Dendritic cell treated with granulocyte-macrophage colony-stimulating factor and Interleukin-4, amounts not matched to agents 40 ng/mL and 50 ng/mL, for 4 days (primary cell): ENCODE results near the gene ABTB1.
A peak's percentile ranks its signal among the peaks of the same experiment; 100 is the strongest.

Experiments
- H3K27ac Mint-ChIP-seq: one replicate; pipeline ENCODE4 v1.8.0; 2022; ENCODE audit warnings: mild to moderate bottlenecking, mixed read lengths
- H3K27me3 Mint-ChIP-seq: one replicate; pipeline ENCODE4 v1.8.0; 2022; ENCODE audit warnings: mild to moderate bottlenecking, mixed read lengths
- H3K36me3 Mint-ChIP-seq: one replicate; pipeline ENCODE4 v1.8.0; 2022; ENCODE audit warnings: low read depth, mixed read lengths
- H3K4me1 Mint-ChIP-seq: one replicate; pipeline ENCODE4 v1.8.0; 2022; ENCODE audit warnings: low read depth, mixed read lengths
- H3K4me3 Mint-ChIP-seq: one replicate; pipeline ENCODE4 v1.8.0; 2022; ENCODE audit warnings: mild to moderate bottlenecking, moderate library complexity, mixed read lengths
- H3K9me3 Mint-ChIP-seq: one replicate; pipeline ENCODE4 v1.8.0; 2022; ENCODE audit warnings: mixed read lengths
- intact Hi-C: fragments of 100-400 bp; cut with micrococcal nuclease; formaldehyde crosslinking; loops from one replicate; pipeline ENCODE4 v1.15.0; 2022

ABTB1 gene

DNA sequence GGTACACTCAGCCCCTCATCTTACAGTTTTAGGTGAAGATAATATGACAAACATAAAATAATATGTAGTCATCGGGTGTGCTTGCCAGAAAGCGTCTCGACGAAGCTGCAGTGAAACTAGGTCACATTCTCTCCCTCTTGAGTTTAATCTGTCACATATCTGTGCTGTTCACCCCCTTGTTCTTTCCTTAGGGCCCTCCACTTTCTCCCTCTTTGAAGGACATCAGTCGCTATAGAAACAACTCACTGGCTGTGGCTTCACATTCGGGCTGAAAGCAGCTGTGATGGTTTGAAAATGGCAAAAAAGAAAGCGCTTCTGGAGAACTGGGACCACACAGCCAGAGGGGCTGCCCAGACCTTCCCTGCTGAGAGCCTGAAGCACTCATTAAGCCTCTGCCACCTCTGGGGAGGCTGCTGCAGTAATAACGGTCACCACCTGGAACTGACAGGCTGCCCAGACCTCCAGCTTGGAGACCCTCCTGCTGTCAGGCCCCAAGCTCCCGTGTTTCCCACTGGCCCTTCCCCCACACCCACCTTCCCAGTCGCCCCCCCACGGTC is 50.3 kb downstream of the ABTB1 start:
- intact Hi-C loops: no loop called here
- peaks cover 2% of the 10 kb centered on the region for H3K27me3 Mint-ChIP-seq
- H3K9me3 Mint-ChIP-seq: peaks cover 8% of the 10 kb centered on the region
- H3K4me3 Mint-ChIP-seq: no peak overlapping the region
- H3K27ac Mint-ChIP-seq: no peak overlapping the region
- peaks cover 33% of the 10 kb centered on the region for H3K36me3 Mint-ChIP-seq
- H3K4me1 Mint-ChIP-seq: peaks cover 31% of the 10 kb centered on the region

DNA sequence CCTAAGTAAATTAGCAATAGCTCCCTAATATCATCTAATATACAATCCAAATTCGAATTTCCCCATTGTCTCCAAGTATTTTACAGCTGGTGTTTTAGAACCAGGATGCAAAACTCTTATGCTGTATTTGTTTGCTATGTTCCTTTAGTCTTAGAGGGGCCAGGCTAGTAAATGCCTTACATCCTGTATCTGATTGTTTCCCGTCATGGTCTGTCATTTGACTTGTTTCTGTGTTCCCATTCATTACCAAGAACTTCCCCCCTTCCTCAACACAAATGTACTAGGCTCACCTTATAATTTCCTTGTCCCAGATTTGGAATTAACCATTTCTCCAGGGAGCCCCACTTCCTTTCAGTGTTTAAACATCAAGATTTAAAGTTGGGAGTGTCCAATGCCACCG is 54.1 kb downstream of the ABTB1 start:
- Mint-ChIP-seq H3K27me3 (peaks cover 2% of the 10 kb centered on the region), H3K27ac (no peak overlapping the region), H3K36me3 (peaks cover 21% of the 10 kb centered on the region), H3K4me1 (peaks cover 61% of the 10 kb centered on the region), H3K4me3 (no peak overlapping the region), H3K9me3 (peaks cover 8% of the 10 kb centered on the region)
- intact Hi-C loops: no loop called here

DNA sequence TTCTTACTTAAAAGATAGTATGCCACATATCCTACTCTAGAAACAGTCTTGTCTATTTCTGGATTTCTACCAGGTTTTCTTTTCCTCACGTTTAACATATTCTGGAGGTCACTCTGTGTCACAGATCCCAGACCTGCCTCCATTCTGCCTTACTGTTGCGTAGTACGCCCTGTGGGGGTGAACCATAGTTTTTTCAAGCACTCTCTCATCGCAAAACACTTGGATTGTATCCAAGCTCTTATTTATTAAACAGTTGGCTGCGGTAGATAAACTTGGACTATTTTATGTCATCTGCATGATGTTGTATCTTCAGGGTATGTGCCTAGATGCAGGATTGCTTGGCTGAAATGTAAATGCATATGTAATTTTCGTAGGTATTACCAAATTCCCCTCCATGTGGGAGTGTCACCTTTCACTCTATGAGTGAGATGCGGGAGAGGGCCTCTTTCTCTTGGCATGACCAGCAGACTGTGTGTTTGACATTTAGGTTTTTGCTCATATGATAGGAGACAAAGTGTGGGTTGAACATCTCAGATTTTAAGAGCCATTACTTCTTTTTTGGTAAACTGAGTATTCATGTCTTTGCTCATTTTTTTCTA is 55.8 kb downstream of the ABTB1 start:
- peaks cover 2% of the 10 kb centered on the region for H3K27me3 Mint-ChIP-seq
- H3K4me1 Mint-ChIP-seq: peaks cover 77% of the 10 kb centered on the region
- intact Hi-C loops: no loop called here
- peaks cover 8% of the 10 kb centered on the region for H3K9me3 Mint-ChIP-seq
- peak overlapping the region; percentile 90 for H3K27ac Mint-ChIP-seq
- H3K36me3 Mint-ChIP-seq: peaks cover 27% of the 10 kb centered on the region
- no peak overlapping the region for H3K4me3 Mint-ChIP-seq

DNA sequence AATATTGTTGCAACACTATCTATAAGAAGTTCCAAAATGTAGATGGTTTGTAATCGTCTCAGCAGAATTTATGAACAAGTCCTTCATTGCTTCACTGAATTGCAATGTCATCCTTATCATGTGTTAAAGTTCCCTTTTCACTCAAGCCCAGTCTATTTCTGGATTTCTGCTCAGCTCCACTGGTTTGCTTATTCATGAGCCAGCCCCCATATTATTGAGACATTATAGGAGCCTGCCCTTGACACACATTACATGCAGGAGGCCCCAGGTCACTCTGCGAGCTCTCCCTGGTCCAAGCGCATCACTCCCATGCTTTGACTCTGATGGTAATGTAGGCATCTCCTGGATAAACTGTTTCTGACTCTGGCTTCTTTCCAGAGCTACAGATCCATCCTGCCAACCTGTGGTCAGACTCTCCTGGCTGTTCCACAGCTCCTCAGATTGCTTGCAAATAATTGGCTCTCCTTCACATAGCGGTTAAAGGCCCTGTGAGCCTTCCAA is 56.9 kb downstream of the ABTB1 start:
- H3K36me3 Mint-ChIP-seq: peaks cover 18% of the 10 kb centered on the region
- H3K9me3 Mint-ChIP-seq: peaks cover 8% of the 10 kb centered on the region
- H3K27ac Mint-ChIP-seq: peak overlapping the region; percentile 90
- intact Hi-C loops: no loop called here
- peaks cover 2% of the 10 kb centered on the region for H3K27me3 Mint-ChIP-seq
- peaks cover 88% of the 10 kb centered on the region for H3K4me1 Mint-ChIP-seq
- no peak overlapping the region for H3K4me3 Mint-ChIP-seq

DNA sequence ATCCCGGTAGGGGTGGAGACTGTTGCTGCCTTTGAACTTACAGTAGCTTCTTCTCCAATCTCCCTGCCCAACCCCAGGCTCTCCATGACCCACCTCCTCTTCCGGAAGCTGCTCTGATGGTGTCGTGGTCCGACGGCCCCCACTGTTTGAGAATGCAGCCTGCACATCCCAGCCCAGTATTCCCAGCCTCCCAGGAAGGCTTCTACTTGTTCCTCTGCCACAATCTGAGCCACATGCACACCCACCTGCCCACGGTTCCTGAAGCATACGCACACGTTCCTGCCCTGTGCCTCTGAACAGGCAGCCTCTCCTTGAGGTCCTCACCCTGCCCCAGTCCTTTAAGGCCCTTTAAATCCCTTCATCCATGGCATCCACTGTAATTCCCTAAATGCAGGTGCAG is 57.4 kb downstream of the ABTB1 start:
- Mint-ChIP-seq H3K9me3 (peaks cover 8% of the 10 kb centered on the region), H3K4me3 (peak overlapping the region; percentile 49), H3K4me1 (peaks cover 89% of the 10 kb centered on the region), H3K27me3 (no peaks in the 10 kb centered on the region), H3K27ac (peak overlapping the region; percentile 90), H3K36me3 (peaks cover 13% of the 10 kb centered on the region)
- intact Hi-C loops: no loop called here
